GM08714 (cell line): ENCODE results near the gene CSF2RB.
"Not testable (repeated sequence)": the region's sequence is repeated elsewhere in the genome, so short reads cannot be mapped to it uniquely, and the experiment has no call there.

Experiments
- H3K4me3 ChIP-seq: fragments of 200-500 bp; sonication (Bioruptor generic); 2 replicates; pipeline ENCODE4 v1.5.1; 2014; ENCODE audit warnings: mild to moderate bottlenecking, low read length, inconsistent platforms
- ZNF274 ChIP-seq: IDR thresholded peaks from 2 replicates; pipeline ENCODE4 v1.6.1; 2012; ENCODE audit warnings: mild to moderate bottlenecking, low read depth, low read length

CSF2RB gene

DNA sequence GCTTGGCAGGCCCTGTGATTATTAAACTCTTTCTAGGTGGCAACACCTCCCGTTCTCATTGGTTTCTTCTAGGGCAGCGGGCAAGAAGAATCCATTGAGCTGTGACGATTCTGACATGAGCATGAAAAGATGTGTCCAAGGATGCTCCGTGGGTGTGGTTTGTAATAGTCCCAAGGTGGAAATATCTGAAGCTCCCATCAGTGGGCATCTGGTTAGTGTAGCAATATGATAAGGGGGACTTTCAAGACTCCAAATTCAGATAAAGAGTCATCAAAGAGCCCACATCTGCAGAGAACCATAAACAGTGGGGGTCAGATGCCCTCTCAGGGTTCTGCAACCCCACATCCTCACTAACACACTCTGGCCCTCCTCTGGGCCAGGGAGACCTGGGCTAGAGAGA is 63.2 kb downstream of the CSF2RB start:
- H3K4me3 ChIP-seq: no peak overlapping the region
- no peak for TF ChIP-seq ZNF274

DNA sequence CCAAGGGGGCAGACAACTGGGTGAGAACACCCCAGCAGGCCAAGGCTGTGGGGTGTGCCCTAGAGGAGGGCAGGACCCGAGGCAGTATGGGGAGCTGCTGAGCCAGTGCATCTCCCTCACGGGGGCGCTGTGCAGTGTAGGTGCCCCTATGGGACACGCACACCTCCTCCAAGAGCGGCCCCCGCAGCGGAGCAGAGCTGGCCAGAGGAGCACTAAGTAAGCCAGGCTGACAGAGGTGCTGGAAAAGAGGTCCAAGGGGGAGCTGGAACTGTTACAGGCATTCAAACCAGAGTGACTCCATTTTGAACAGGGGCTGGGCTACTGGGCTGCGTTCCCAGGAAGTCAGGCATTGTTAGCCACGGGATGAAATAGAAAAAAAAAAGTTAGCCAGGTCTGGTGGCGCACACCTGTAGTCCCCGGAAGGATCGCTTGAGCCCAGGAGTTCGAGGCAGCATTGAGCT is 64.0 kb downstream of the CSF2RB start:
- H3K4me3 ChIP-seq: peak overlapping the region; percentile 59; the same call in 1 of the 2 replicates
- TF ChIP-seq ZNF274: no peak

DNA sequence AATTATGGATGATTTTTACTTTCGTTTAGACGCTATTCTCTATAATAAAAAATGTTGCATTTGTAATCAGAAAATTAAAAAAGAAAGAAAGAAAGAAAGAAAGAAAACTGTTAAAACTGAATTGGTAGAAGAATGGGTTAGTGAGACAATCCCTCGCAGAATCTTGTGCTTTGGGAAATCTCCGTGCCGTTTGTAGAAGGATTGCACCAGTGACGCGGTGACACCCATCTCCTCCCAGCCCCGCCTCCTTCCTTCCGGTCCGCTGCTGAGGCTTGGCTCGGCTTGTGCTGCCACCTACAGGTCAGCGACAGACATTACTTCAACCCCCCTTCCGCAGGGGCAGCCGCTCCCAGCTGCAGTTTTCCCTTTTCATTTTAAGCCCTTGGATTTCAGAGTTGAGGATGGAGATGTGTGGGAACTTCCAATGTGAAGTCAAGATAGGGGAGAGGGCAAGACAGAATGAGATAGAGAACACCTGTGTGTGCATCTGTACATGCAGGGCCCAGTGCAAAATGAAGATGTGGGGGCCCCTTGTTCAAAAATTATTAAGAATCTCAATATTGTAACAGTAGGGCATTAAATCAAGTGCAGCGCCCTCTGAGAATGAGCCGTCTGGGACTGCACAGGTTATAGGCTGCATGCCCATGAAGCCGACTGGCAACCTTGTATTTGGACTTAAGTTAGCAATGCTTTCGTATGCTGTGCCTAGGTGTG is 64.7 kb downstream of the CSF2RB start:
- peak overlapping the region; percentile 59; the same call in 1 of the 2 replicates for H3K4me3 ChIP-seq
- TF ChIP-seq ZNF274: no peak

DNA sequence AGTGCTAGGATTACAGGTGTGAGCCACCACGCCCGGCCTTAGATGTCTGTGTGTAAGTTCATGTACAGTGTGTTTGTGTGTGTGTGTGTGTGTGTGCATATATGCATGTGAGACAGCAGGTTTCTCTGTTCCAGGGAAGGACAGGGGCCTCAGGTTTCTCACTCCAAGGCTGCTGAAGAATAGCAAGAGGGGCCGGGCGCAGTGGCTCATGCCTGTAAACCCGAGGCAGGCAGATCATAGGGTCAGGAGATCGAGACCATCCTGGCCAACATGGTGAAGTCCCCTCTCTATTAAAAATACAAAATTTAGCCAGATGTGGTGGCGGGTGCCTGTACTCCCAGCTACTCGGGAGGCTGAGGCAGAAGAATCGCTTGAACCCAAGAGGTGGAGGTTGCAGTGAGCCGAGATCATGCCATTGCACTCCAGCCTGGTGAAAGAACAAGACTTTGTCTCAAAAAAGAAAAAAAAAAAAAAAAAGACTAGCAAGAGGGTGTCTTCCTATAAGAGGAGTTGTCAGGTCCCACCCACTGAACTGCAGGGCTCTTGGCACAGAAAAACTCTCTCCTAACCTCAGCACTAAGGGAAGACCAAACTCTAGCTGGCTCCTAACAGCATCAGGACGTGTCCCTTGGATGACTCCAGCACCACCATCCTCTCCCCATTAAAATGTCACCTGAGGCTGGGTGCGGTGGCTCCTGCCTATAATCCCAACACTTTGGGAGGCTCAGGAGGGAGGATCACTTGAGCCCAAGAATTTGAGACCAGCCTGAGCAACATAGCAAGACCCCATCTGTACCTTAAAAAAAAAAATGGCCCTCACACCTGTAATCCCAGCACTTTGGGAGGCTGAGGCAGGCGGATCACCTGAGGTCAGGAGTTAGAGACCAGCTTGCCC is 65.8 kb downstream of the CSF2RB start:
- no peak for TF ChIP-seq ZNF274
- no peak overlapping the region for H3K4me3 ChIP-seq

DNA sequence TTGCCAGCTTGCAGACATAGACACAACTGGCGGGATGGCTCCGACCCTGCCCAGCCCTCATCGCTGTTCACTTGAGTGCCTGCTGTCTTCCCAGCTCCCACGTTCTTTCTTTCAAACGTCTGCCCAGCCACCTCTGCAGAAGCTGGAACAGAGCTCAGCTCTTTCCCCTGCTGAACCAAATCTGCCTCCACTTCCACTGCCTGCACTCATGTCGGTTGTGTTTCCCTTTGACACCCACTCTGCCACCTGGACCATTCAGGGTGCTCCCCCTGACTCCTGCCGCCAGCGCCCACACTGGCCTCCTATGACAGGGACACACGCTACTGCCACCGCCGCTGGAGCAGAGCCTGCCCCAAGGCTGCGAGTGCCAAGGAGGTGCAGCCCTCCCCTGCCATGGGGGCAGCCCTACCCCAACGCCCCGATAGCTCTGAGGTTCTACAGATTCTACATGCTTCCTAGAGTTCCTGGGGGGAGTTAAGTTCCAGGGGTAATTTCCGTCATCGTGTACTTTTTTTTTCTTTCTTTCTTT is 67.9 kb downstream of the CSF2RB start:
- H3K4me3 ChIP-seq: no peak overlapping the region
- TF ChIP-seq ZNF274: no peak

DNA sequence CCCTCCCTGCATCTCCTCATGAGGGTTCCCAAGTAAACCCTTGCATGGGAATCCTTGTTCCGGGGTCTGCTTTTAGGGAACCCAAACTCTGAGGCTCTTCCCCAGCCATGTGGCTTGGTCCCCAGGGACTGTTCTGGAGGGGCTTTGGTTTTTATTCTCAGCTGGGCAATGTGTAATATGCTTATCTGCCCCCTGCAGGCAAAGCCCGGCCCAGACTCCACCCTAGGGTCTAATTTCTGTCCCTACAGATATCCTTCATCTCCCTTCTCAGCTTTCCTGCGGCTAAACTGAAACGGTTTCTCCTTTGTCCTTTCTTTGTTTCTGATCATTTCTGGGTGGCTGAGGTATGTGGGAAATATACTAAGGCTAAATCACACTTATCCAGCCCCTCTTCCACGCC is 68.7 kb downstream of the CSF2RB start:
- no peak overlapping the region for H3K4me3 ChIP-seq
- no peak for TF ChIP-seq ZNF274

DNA sequence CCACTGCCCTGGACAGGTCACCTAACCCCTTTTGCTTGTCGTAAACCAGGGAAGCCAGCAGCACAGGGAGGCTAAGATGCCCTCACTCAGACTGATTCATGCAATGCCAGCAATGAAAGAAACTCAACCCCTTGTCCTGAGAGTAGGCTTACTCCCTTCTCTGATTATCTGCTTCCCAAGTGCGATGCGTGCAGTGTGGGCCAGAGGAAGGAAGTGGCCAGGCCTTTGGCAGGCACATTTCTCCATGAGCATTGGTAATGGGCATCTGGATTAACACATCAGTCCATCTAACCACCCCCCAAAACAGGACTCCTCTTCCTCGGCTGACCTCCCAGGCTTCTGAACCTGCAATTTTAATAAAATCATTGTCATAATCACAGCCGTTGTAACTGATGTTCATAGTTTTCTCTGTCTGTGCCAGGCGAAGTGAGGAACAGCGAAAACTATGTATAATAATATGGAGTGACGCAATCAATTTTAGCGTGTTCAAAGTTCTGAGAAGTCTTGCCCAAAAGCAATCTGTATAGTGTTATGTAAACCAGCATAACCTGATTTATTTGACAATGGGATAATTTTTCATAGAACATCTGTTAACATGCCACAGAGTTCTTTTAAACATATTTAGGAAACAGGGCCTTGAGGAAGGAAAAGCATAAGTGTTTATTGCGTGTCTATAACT is 71.9 kb downstream of the CSF2RB start:
- no peak for TF ChIP-seq ZNF274
- no peak overlapping the region for H3K4me3 ChIP-seq

DNA sequence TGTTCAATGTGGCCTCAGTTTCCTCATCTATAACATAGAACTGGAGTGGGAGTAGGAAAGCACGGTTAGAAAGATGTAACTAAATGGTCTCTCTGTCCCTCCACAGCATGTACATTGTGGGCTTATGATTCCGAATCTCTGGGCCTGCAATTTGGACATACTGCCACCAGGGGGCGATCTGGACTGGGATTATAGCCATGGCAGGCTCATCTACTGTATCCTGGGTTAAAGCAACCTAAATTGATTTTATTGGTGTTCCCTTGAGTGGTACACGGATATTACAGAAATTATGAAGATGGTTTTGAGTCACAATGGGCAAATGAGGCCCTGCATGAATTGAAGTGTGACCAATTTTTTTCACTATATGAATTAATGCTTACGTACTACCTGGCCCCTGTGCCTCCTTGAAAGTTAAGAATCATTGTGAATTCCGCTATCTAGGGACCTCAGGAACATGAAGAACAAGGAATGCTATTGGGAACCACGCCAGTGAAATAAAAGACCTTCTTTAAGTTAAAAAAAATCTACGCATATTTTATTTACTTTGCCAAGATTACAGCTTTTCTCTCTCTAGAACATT is 72.9 kb downstream of the CSF2RB start:
- H3K4me3 ChIP-seq: no peak overlapping the region
- TF ChIP-seq ZNF274: no peak

DNA sequence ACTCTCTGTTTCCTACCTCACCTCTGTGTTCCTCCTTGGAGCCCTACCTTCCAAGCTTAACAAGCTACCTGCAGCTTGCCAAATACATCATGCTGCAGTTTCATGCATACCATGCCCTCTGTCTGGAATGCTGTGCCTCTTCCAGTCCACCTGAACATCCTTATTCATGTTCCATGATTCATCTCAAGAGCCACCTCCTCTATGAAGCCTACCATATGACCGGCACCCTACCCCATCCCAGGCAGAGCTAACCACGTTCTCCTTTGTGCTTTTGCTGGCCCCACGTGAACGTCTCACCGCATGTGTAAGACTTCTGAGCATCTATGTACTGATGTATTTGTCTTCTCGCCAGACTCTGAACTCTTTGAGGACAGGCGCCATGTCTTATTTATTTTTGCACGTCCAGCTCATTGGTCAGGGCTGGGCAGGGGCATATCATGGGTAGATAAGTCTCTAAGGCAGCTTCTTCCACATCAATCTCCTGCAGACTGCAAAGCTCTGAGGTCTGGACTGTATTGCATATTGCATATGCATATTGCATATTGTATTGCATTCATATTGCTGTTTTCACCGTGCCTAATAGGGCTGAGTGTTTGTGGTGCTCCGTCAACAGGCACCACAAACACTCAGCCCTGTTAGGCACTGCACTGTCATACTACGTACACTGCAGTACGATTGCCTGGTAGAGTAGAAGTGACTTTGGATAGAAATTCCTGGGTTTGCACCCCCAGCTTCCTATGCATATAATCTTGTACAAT is 74.8 kb downstream of the CSF2RB start:
- no peak overlapping the region for H3K4me3 ChIP-seq
- TF ChIP-seq ZNF274: no peak

DNA sequence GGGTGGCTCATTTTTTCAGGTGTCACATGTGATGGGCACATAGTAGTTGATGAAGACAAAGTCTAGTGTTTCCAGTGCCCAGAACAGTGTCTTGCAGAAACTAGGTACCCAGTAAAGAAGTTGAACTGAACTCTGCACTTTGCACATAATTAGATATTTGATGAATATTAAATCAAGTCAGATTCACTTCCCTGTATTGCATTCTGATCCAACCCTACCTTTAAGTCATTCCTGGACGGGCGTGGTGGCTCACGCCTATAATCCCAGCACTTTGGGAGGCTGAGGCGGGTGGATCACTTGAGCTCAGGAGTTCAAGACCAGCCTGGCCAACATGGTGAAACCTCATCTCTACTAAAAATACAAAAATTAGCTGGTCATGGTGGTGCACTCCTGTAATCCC is 75.6 kb downstream of the CSF2RB start:
- not testable (repeated sequence) for H3K4me3 ChIP-seq
